Superior temporal gyrus (tissue), 1 donor: Measurements from ENCODE around the gene CLN6.
A peak's percentile ranks its signal among the peaks of the same experiment; 100 is the strongest.
"Not testable (repeated sequence)": the region's sequence is repeated elsewhere in the genome, so short reads cannot be mapped to it uniquely, and the experiment has no call there.

Source experiments
- DNase-seq: peaks from one replicate; pipeline ENCODE4 v3.0.0-alpha.2; 2016; ENCODE audit errors: extremely low spot score

Gene CLN6

GRCh38 chr15:68256675-68257450 lies 27.3 kb upstream of the CLN6 start:
- peak; percentile 95 for DNase-seq

DNA sequence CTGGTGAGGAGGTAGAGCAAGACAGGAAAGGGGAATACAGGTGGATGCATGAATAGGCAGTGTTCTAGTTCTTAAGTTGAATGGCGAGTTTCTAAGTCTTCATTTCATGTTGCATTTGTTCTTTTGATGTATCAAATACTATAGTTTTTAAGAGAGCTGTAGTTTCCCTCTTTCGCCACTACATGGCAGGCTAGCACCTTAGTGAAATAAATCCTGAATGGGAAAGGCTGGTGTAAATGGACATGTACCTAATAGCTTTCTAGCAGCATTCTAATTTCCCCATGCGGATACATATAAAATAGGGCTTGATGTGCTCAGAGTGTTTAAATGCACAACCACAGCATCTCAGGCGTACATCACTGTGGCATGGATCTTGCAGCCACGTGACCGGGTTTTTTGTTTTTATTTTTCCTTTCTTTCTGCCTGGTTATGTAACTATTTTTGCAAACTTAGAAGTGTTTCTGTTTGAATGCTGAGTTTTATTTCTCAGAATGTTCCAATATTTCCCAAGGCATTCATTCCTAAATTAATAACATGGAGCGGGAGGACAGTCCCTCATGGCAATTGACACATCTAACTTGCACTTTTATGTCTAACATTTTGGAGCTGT lies 23.5 kb upstream of the CLN6 start:
- DNase-seq: peak; percentile 92

- DNase-seq: no peak
These were observed 19.7 kb upstream of the CLN6 start for GRCh38 chr15:68249058-68249713.

DNA sequence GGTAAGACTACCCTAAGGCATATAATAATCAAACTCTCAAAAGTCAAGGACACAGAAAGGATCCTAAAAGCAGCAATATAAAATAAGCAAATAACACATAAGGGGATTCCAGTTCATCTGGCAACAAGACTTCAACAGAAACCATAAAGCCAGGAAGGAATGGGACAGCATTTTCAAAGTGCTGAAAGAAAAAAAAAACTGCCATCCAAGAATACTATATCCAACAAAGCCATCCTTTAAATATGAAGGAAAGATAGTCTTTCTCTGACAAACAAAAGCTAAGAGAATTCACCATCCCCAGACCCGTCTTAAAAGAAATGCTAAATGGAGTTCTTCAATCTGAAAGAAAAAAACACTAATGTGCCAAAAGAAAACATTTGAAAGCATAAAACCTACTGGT lies 14.7 kb upstream of the CLN6 start:
- no peak for DNase-seq

- no peak for DNase-seq
These were observed 11.8 kb upstream of the CLN6 start for GRCh38 chr15:68241088-68241935.

GRCh38 chr15:68239025-68239424 lies 9.5 kb upstream of the CLN6 start:
- no peak for DNase-seq

GRCh38 chr15:68235022-68235421 lies 5.5 kb upstream of the CLN6 start:
- no peak for DNase-seq

GRCh38 chr15:68234520-68234919 lies 5.0 kb upstream of the CLN6 start:
- DNase-seq: not testable (repeated sequence)

DNA sequence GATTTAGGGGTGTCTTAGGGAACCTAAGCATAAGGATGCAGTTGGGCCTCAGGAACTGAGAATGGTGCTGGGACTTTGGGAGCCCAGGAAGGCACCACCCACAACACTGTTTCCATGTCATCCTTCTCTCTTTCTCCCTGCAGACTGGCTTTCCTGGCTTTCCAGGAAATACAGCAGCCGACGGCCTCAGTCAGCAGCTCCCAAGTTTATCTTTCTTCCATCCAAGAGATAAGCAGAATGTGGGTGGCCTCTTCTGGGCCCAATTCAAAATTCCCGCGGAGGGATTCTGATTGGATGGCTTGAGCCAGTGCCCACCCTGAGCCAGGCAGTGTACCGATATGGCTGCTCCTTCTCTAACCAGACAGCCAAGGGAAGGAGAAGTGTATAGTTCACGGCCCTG lies 4.5 kb upstream of the CLN6 start:
- no peak for DNase-seq

DNA sequence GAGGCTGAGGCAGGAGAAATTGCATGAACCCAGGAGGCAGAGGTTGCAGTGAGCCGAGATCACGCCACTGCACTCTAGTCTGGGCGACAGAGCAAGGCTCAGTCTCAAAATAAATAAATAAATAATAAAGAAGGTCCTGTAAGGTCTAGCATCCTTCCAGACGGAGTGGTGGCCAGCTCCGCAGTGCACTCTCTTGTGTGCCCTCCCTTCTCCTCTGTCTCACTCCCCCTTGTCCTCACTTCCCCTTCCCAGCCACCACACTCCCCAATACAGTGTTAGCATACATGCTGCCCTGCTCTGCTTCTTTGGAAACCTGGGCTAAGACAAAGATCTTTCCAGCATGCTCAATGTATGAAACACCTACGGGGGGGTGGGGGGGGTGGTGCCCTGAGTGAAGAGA lies 3.4 kb upstream of the CLN6 start:
- DNase-seq: no peak

DNA sequence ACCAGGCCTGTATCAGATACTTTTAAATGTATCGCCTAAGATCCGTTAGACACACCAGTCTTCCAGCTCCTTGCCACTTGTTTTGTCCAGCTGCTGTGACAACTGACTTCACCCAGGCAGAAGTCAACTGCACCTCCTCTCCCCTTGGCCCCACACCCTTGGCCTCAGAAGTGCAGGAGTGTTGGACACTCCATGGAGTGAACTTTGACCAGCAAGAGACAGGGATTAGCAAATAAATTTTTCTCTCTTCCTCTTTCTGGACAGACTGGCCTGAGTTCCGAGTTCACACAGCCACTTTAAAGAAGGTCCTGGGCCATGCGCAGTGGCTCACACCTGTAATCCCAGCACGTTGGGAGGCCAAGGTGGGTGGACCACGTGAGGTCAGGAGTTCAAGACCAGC lies 2.9 kb upstream of the CLN6 start:
- DNase-seq: no peak

- DNase-seq: no peak
These were observed 1.7 kb upstream of the CLN6 start for GRCh38 chr15:68231102-68231818.

DNA sequence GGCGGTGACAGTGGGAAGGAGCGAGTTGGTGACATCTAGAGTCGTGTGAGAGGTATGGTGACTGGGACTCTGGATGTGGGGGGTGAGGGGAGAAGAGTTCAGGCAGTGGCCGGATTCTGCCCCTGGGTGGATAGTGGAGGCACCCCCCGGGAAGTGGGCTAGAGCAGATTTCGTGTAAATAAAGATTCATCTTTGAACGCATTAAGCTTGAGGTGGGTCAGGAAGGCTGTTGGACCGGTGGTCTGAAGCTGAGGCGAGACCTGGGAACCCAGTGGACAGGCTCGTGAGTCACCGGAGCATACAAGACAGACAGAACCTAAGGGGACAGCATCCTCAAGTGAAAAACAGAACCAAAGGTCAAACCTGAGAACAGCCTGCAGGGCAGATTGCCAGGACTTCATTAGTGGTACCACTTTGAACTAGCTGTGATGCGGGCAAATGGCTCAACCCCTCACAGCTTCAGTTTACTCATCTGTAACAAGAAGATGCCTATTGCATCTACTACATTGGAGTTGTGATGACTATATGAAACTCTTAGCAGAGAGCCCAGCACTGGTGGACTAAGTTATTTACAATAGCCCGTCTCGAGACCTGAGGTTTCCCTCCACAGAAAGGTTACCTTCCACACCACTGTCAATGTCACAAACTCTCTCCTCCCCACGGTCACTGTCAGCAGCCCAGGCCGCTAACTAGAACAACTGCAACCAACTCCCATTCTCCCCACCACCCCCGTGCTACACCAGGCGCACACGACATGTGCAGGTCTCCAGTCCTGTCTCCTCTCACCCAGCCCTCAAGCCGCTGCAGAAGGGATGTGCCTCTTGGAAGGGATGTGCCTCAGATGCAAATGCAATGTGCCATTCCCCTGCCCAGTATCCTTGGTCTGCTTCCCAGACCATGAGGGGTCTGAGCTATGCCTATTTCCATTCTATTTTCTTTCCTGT lies 901 bp upstream of the CLN6 start:
- DNase-seq: peak; percentile 52

- no peak for DNase-seq
These were observed 550 bp downstream of the CLN6 start for GRCh38 chr15:68228971-68229385.

GRCh38 chr15:68228143-68228970 lies 1.2 kb downstream of the CLN6 start:
- DNase-seq: no peak

GRCh38 chr15:68227643-68228142 lies 1.8 kb downstream of the CLN6 start:
- no peak for DNase-seq

- DNase-seq: not testable (repeated sequence)
These were observed 4.1 kb downstream of the CLN6 start for GRCh38 chr15:68225442-68225841.

DNA sequence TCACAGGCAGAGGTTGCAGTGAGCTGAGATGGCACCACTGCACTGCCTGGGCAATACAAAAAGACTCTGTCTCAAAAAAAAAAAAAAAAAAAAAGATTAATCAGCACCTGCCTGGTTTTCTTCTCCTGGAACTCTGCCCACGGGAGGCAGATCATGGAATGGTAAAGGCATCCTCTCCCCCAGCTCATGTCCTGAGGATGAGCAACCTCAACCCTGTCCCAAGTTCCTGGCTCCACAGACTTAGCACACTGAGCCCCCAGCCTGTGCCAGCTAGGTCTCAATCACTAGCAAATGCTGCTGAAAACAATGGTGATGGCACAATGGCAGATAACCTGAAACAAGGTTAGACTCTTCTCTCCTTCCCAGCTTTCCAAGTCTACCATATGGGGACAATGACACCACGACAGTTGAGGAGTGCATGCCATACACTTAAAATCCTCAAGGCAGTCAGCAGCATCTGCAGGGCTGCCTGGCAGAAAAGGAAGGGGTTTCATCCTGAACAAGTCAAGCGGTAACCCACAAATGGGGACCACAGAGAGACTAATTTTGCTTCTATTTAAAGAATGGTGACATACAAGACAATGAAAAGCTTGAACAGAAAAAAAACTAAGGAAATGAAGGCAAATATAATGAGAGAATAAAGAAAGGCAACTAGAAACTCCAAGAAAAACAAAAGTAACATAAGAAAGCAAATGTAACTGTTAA lies 4.8 kb downstream of the CLN6 start:
- no peak for DNase-seq

DNA sequence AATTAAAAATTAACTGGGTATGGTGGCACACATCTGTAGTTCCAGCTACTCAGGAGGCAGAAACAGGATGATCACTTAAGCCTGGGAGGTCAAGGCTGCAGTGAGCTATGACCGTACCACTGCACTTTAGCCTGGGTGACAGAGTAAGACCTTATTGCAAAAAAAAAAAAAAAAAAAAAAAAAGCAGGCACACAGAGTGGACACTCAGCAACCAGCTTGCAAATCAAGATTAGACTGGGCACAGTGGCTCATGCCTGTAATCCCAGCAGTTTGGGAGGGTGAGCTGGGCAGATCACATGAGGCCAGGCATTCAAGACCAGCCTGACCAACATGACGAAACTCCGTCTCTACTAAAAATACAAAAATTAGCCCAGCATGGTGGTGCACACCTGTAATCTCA lies 5.4 kb downstream of the CLN6 start:
- no peak for DNase-seq
